Transverse colon (tissue), 4 donors: ENCODE measurements around the gene LRRC4B.

Source experiments
- CTCF ChIP-seq, 5 experiments: fragments of 200-600 bp in 3 of 5; fragments of 450-650 bp in 2 of 5; sonication (generic) in 3 of 5; IDR thresholded peaks; 1 replicate in 2 of 5; 2 replicates in 3 of 5; pipeline ENCODE4 v1.5.1; 2016 to 2017; ENCODE audit warnings: antibody characterized with exemption in 5 of 5, inconsistent platforms in 3 of 5, mild to moderate bottlenecking in 2 of 5, moderate library complexity in 1 of 5
- EP300 ChIP-seq: sonication (generic); formaldehyde crosslinking; IDR thresholded peaks from one replicate; pipeline ENCODE4 v1.6.1; 2017; ENCODE audit warnings: antibody characterized with exemption, low read depth
- POLR2A ChIP-seq: fragments of 450-650 bp; IDR thresholded peaks from one replicate; pipeline ENCODE4 v1.6.1; 2016; ENCODE audit warnings: antibody characterized with exemption, mild to moderate bottlenecking, moderate library complexity
- POLR2AphosphoS5 ChIP-seq, 3 donors: sonication (generic); formaldehyde crosslinking; IDR thresholded peaks; one replicate each; pipeline ENCODE4 v1.6.1; 2016; ENCODE audit warnings: antibody characterized with exemption in 3 of 3

GRCh38 chr19:50547385-50548190 is 20.6 kb downstream of the LRRC4B start:
- no peak for TF ChIP-seq CTCF (IDR thresholded peaks at IDR 0.05)
- no peak for TF ChIP-seq EP300
- no peak for TF ChIP-seq POLR2A
- no peak for TF ChIP-seq POLR2AphosphoS5 (IDR thresholded peaks at IDR 0.05)
